Stimulated activated CD4-positive, alpha-beta T cell treated with anti-CD3 and anti-CD28 coated beads, TNF-alpha, amount 100 ng/mL, for 1 hour (primary cell): Measurements from ENCODE around the gene HOXB2.

Experiments
- DNase-seq, 3 donors: peaks; one replicate each; pipeline ENCODE4 v3.0.0-alpha.2; 2020; ENCODE audit warnings: low read depth in 3 of 3, low spot score in 1 of 3

The HOXB2 gene

GRCh38 chr17:48553190-48553547 is 8.3 kb upstream of the HOXB2 start:
- no peak for DNase-seq

DNA sequence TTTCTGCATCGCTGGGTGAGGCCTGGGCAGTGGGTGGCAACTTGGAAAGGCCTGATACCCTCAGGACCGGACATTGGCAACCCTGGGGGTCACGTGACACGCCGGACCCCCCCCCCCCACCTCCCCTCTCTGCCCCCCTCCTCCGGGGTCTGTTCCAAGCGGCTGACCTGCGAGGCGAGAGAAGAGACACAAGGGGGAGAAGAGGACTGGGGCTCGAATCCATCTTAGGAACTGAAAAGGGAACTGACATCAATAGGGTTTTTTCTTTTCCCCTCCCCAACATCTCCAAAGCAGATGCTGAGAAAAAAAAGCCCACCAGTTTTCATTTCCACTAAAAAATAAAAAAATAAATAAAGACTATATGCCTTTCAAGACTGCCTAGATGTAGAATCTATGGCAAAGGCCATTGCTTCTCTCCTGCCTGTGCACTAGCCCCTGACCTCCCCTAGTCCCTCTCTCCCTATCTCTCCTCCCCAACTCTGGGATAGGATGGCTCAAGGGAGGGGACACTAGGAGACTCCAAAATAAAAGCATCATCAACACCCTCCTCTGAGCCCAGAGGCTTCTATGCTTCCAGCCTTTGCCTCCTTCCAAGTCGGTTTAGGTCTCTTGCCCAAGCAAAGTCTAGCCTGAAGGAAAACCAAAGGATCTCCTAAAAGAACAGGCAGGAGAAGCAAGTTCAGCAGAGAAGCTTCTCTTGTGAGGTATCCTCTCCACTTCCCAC is 7.7 kb upstream of the HOXB2 start:
- no peak for DNase-seq

DNA sequence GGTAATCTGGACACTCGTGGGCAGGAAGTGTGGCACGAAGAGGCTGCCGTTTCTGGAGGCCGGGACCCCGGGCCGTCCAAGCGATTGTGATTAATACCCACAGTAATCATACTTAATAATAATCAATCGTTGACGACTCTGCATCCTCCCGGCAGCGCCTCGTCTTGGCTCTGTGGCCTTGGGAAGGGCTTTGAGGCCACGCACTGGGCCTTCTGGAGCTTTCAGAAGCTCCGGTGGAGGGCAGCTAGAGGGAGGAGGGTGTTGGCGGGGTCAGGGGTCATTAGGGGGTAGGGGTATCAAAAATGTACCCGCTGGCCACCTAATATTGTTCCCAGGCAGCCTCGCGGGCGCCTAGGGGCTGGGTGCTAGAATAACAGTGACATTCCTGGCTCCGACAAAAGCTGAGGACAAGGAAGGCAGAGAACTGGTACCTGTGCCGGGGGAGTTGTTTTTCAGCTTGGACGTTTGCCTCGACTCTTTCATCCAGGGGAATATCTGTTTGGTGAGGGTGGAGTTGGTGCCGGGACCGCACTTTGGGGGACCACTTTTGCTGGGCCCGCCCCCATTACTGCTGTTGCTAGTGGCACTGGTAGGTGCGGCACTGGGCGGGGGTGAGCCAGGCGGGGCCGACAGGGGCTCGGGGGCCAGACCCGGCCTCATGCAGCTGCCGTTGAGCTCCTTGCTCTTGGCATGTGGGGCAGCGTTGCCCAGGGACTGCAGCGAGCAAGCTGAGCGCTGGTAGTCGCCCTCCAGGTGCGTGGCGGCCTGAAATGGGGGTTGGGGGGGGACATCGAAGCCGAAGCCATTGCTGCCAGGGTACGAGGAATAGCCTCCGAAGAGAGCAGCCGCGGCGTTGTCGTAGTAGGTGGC is 6.9 kb upstream of the HOXB2 start:
- no peak for DNase-seq

- DNase-seq, result no peak
Observed at GRCh38 chr17:48551214-48551555, 6.3 kb upstream of the HOXB2 start.

DNA sequence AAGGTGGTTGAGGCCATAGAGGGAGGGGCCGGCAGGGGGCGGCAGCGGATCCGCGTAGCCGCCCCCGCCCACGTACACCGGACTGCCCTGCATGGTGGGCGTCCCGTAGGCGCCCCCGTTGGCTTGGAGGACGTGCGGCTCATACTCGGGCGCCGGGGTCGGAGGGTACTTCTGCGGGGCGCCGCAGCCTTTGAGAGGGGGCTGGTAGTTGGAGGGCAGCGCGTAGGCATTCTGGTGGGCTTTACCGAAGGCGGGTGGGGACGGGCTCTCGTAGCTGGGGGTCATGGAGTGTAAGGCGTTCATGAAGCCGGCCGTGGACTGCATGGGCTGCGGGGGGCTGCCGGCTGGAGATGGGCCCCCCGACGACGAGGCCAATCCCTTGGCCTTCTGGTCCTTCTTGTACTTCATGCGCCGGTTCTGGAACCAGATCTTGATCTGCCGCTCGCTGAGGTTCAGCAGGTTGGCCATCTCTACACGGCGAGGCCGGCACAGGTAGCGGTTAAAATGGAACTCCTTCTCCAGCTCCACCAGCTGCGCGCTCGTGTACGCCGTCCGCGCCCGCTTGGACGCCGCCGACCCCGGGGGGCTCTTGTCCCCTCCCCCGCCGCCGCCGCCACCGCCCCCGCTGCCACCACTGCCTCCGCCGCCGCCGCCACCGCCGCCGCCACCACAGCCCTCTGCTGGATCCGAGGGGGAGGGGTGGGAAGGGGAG is 5.7 kb upstream of the HOXB2 start:
- no peak for DNase-seq

DNA sequence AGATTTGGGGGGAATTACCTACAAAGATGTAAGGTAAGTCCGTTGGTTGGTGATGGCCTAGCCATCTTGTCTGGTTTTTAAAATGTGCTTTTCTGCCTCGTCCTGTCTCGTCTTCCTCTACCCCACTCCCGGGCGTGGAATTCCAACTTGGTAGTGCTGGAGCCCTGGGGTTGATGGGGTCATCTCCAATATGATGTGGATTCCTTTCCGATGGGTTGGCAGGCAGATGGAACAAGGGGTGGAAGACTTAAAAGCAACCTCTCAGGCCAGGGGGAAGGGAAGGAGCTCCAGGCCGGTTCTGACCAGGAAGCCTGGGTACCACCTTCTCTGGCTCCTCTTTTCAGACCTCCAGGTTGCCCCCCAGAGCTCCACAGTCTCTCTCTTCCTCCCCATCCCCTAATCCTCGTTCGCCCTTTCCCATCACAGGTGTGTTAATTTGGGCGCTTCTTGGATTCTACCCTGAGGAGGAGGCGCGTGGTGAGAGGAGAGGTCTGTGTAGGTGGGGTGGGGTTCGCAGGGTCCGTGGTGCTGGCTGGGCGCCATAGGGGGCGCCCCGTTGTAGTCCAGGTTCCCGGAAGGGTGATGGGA is 5.1 kb upstream of the HOXB2 start:
- DNase-seq, result no peak

GRCh38 chr17:48549281-48549630 is 4.3 kb upstream of the HOXB2 start:
- no peak for DNase-seq

- no peak for DNase-seq
Observed at GRCh38 chr17:48548523-48549280, 3.8 kb upstream of the HOXB2 start.

DNA sequence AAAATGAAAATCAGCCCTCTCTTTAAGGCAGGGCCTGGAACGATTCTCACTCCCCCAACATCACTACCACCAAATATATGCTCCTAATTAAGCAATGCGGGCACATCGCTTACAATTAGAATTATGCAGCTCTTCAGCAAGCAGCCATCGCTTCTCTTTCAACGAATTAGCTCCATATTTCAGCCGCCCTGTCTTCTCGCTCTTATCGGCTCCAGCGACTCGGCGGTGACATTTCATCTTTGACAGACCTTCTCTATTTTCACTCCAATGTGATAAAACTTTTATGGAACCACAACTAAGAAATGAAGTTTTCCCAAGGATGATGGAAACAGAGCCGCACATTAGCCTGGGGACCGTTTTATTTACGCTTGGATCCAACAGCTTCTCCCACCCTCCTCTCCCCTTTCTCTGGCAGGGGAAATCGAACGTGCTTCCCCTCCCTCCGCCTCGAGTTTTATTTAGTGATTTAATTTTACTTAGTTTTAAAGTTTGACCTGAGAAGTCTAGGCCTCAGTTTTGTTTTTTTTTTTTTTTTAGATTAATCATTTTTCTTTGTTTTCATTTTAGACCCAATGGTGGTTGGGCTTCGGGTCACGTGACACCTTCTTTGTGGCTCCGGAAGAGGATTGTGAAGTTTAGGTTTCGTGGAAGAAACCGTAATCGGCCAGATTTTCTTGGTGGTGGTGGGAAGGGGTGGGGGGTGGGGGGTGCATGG is 3.1 kb upstream of the HOXB2 start:
- DNase-seq, result no peak

- no peak for DNase-seq
Observed at GRCh38 chr17:48546924-48547807, 2.3 kb upstream of the HOXB2 start.

DNA sequence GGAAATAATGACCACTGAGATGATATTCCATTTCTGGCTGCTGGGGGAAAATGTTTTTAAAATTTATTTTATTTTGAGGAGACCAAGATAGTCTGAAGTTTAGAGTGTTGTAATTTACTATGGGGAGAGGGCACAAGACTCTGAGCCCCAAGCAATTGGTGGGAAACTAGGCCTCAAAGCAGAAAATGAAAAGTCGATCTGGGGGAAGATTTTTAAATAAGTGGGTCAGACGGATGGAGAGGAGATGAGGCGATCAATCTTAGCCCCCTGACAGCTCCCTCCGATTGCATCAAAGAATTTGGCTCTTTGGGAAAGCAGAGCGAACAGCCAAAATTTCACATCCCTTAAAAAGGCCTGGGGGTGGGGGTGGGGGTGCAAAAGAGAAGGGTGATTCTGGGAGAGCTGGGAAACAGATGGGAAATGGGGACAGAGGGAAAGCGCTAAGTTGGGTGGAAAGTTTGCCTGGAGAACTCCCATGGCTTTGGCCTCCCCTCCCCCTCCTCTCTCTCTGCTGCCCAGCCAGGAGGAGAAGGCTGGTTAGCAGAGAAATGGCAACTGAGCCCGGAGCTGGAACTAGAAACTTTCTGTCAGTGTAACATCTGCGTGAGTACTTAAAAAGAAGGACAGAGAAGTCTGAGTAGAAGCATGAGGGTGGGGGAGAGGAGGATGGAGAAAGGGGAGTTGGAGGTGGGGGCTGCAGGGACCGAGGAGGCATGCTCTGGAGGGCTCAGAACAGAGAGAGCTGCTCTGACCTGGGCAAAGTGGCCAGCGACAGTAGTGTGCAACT is 1.4 kb upstream of the HOXB2 start:
- no peak for DNase-seq

- DNase-seq, result no peak
Observed at GRCh38 chr17:48545539-48545938, 630 bp upstream of the HOXB2 start.

DNA sequence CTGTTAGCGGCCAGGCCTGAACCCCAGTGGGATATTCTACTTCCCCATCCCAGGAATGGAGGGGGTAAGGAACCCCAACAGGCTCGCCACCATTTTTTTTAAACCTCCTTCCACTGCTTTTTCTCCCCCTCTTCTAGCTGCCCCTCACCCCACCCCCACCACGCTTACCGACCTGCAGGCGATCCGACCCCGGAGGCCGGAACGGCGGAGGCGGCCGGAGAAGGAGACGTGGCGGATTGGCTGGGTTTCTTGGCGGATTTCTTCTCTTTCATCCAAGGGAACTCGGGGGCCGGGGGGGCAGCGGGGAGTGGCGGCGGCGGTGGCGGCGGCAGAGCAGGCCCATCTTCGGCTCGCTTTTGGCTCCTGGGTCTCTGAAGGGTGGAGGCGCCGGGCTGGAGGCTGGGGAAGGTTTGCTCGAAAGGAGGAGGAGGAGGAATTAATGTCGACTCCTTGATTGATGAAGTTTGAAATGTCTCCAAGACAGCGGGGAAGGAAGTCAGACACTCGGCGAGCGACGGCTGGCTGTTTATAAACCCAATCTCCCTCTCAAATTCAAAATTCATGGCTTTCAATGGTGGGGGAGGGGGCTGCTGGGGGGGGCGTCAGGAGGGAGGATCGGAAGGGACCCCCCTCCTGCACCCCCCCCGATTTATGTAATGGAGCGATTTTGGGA is 424 bp downstream of the HOXB2 start:
- no peak for DNase-seq

GRCh38 chr17:48543854-48544348 is 1.0 kb downstream of the HOXB2 start:
- DNase-seq, result no peak

DNA sequence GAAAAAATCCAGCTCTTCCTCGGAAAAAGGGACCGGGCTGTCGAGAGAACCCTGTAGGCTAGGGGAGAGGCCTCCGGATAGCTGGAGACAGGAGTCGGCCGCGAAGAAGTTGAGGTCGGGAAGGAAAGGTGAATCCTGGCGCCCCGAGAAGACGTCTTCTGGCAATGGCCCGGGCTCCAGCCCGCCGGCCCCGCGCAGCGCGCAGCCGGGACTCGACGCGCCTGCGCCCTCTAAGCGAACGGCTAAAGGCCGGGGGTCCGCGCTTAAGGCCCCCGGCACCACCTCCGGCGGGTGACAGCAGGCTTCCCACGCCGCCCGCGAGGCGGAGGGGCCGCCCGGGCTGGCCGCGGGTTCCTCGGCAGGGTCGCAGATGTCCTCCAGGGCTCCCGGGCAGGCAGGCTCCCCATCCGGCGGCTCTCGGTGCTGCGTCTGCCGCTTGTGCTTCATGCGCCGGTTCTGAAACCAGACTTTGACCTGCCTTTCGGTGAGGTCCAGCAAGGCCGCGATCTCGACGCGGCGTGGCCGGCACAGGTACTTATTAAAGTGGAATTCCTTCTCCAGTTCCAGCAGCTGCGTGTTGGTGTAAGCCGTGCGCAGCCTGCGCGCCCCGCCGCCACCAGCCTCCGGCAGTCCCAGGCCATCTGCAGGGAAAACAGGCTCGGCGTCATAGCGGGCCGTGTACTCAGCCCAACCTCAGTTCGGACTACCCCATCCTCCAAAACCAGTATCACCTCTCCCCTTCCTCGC is 1.6 kb downstream of the HOXB2 start:
- no peak for DNase-seq

- no peak for DNase-seq
Observed at GRCh38 chr17:48542698-48543106, 2.2 kb downstream of the HOXB2 start.

- DNase-seq, result no peak
Observed at GRCh38 chr17:48542114-48542656, 2.7 kb downstream of the HOXB2 start.
